GM23338 (cell line): ENCODE results near the gene UIMC1. TPM values are rescaled to one million over a fixed set of nuclear protein-coding genes. Genes with fewer than 3 reads are reported as not detected.

Experiments
- ATAC-seq: fragments of 200-7000 bp; cut with Tn5 transposase; 3 replicates; pipeline ENCODE4 v1.9.1; 2020
- DNase-seq: peaks from one replicate; pipeline ENCODE4 v3.0.0-alpha.2; 2015; ENCODE audit warnings: low spot score
- H2AFZ ChIP-seq: fragments of 200-600 bp; sonication (generic); 2 replicates; pipeline ENCODE4 v1.8.0; 2016; ENCODE audit warnings: antibody characterized with exemption, mild to moderate bottlenecking, moderate library complexity
- H3F3A ChIP-seq: fragments of 200-600 bp; sonication (generic); replicated peaks from 2 replicates; pipeline ENCODE4 v1.8.0; 2017; ENCODE audit warnings: antibody characterized with exemption, mixed run types, low read depth
- H3K27ac ChIP-seq: fragments of 200-600 bp; sonication (generic); 2 replicates; pipeline ENCODE4 v1.6.1; 2016; ENCODE audit warnings: low read depth
- H3K27me3 ChIP-seq: fragments of 200-600 bp; sonication (generic); 2 replicates; pipeline ENCODE4 v1.8.0; 2016; ENCODE audit warnings: mild to moderate bottlenecking, mixed run types, moderate library complexity; ENCODE audit not compliant: insufficient read depth
- H3K36me3 ChIP-seq: fragments of 200-600 bp; sonication (generic); 2 replicates; pipeline ENCODE4 v1.8.0; 2016; ENCODE audit warnings: mild to moderate bottlenecking; ENCODE audit not compliant: insufficient read depth
- H3K4me1 ChIP-seq: fragments of 200-600 bp; sonication (generic); 2 replicates; pipeline ENCODE4 v1.8.0; 2016; ENCODE audit warnings: mild to moderate bottlenecking, moderate library complexity; ENCODE audit not compliant: insufficient read depth
- H3K4me2 ChIP-seq: fragments of 200-600 bp; sonication (generic); 2 replicates; pipeline ENCODE4 v1.7.1; 2017; ENCODE audit warnings: mixed run types
- H3K4me3 ChIP-seq: fragments of 200-600 bp; sonication (generic); 2 replicates; pipeline ENCODE4 v1.6.1; 2016; ENCODE audit warnings: mixed run types
- H3K79me2 ChIP-seq: fragments of 200-600 bp; sonication (generic); replicated peaks from 2 replicates; pipeline ENCODE4 v1.8.0; 2017; ENCODE audit warnings: mild to moderate bottlenecking; ENCODE audit not compliant: insufficient read depth
- H3K9me2 ChIP-seq: fragments of 200-600 bp; sonication (generic); 2 replicates; pipeline ENCODE4 v1.8.0; 2017; ENCODE audit not compliant: insufficient read depth
- H4K20me1 ChIP-seq: fragments of 200-600 bp; sonication (generic); replicated peaks from 2 replicates; pipeline ENCODE4 v1.8.0; 2017; ENCODE audit warnings: mild to moderate bottlenecking; ENCODE audit not compliant: insufficient read depth
- H3K27ac Mint-ChIP-seq: 2 replicates; pipeline ENCODE4 v1.8.0; 2020; ENCODE audit warnings: inconsistent platforms, mild to moderate bottlenecking, moderate library complexity, mixed read lengths
- H3K27me3 Mint-ChIP-seq: 3 replicates; pipeline ENCODE4 v1.8.0; 2022; ENCODE audit warnings: low read depth, mild to moderate bottlenecking, moderate library complexity, mixed read lengths, inconsistent platforms; ENCODE audit not compliant: insufficient read depth, poor library complexity
- H3K36me3 Mint-ChIP-seq: 3 replicates; pipeline ENCODE4 v1.8.0; 2021; ENCODE audit warnings: low read depth, mild to moderate bottlenecking, inconsistent platforms, moderate library complexity, mixed read lengths
- H3K4me1 Mint-ChIP-seq: 3 replicates; pipeline ENCODE4 v1.8.0; 2020; ENCODE audit warnings: mild to moderate bottlenecking, inconsistent platforms, mixed read lengths
- H3K4me3 Mint-ChIP-seq: 3 replicates; pipeline ENCODE4 v1.8.0; 2021; ENCODE audit warnings: moderate library complexity, mild to moderate bottlenecking, inconsistent platforms, mixed read lengths
- H3K9me3 Mint-ChIP-seq: 3 replicates; pipeline ENCODE4 v1.8.0; 2020; ENCODE audit warnings: moderate library complexity, mild to moderate bottlenecking, inconsistent platforms, mixed read lengths
- CREB1 ChIP-seq: fragments of 250-450 bp; sonication (Bioruptor Pico); IDR thresholded peaks from 2 replicates; pipeline ENCODE4 v1.5.0; 2020; ENCODE audit warnings: low read depth, mild to moderate bottlenecking, moderate library complexity
- EZH2phosphoT487 ChIP-seq: fragments of 200-600 bp; sonication (generic); IDR thresholded peaks from one replicate; pipeline ENCODE4 v1.8.1; 2018; ENCODE audit warnings: antibody characterized with exemption; ENCODE audit not compliant: unreplicated experiment
- NANOG ChIP-seq: IDR thresholded peaks from 2 replicates; pipeline ENCODE4 v1.6.1; 2016; ENCODE audit warnings: antibody characterized with exemption, borderline replicate concordance
- STAT1 ChIP-seq: IDR thresholded peaks from one replicate; pipeline ENCODE4 v1.6.1; 2016; ENCODE audit warnings: antibody characterized with exemption; ENCODE audit not compliant: unreplicated experiment
- ZNF114 ChIP-seq: fragments of 250-450 bp; sonication (Bioruptor Pico); IDR thresholded peaks from 2 replicates; pipeline ENCODE4 v1.5.0; 2020; ENCODE audit warnings: mild to moderate bottlenecking, moderate library complexity
- ZNF331 ChIP-seq: fragments of 250-450 bp; sonication (Bioruptor Pico); IDR thresholded peaks from 2 replicates; pipeline ENCODE4 v1.5.0; 2020; ENCODE audit warnings: low read depth, mild to moderate bottlenecking, moderate library complexity
- ZNF462 ChIP-seq: fragments of 250-450 bp; sonication (Bioruptor Pico); IDR thresholded peaks from 2 replicates; pipeline ENCODE4 v1.5.0; 2020; ENCODE audit warnings: mild to moderate bottlenecking, moderate library complexity
- polyA plus RNA-seq: library from polyadenylated mRNA; unstranded; fragments of >200 nt; fragmentation: Nextera tagmentation; extraction: Ambion mirVana; gene quantifications from 2 replicates; pipeline ENCODE4 v1.2.1, GENCODE V29; 2016
- total RNA-seq: library from RNA; depleted of rRNA; stranded (reverse); fragments of >200 nt; shearing (Covaris generic); gene quantifications from 2 replicates; pipeline ENCODE4 v1.2.3, GENCODE V29; 2014
- TF ChIP-seq, protein P1 (sequence below), 2 experiments: fragments of 200-600 bp in 1 of 2; sonication (generic) in 1 of 2; conservative IDR thresholded peaks; 2 replicates each; pipeline versions ENCODE4 v1.5.1 to v1.6.1; 2016 to 2017; ENCODE audit warnings: antibody characterized with exemption in 2 of 2, low read depth in 2 of 2, mild to moderate bottlenecking in 2 of 2, moderate library complexity in 1 of 2

UIMC1 gene
- total and polyA plus RNA-seq, 2 experiments from 2014 or later: 36.4 to 40.1 TPM

DNA sequence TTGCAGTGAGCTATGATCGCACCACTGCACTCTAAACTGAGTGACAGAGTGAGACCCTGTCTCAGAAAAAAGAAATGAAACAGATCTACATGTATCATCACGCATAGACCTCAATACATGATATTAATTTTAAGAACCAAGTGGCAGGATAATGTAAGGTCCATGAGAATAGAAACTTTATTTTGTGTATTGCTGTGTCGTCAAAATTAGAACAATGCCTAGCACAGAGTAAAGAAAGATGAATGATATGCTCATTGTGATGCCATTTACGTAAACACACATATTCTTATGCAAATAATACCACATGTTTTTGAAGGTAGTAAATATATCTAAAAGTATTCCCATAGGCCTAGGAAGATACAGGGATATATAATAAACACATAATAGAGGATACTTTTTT lies 3.6 kb upstream of the UIMC1 start:
- ATAC-seq (no peak), DNase-seq (no peak)
- peaks cover 6% of the 10 kb centered on the region for H3K27me3 Mint-ChIP-seq
- Histone ChIP-seq H3K36me3 (no peaks in the 10 kb centered on the region), H3K4me3 (no peak overlapping the region), H3K79me2 (peaks cover 8% of the 10 kb centered on the region), H3K4me1 (no peaks in the 10 kb centered on the region), H3F3A (peaks cover 3% of the 10 kb centered on the region; the same call in 1 of the 2 replicates), H2AFZ (no peak overlapping the region), H3K27ac (no peak overlapping the region), H3K9me2 (no peaks in the 10 kb centered on the region), H4K20me1 (peaks cover 3% of the 10 kb centered on the region; the same call in 1 of the 2 replicates), H3K27me3 (no peaks in the 10 kb centered on the region), H3K4me2 (no peak overlapping the region)
- no peak overlapping the region for H3K27ac Mint-ChIP-seq
- peaks cover 9% of the 10 kb centered on the region for H3K4me1 Mint-ChIP-seq
- no peaks in the 10 kb centered on the region for H3K9me3 Mint-ChIP-seq
- no peak overlapping the region for H3K4me3 Mint-ChIP-seq
- TF ChIP-seq ZNF114 (CRISPR knock-in tag) (no peak), STAT1 (no peak), EZH2phosphoT487 (no peak), ZNF331 (no peak), CREB1 (no peak), NANOG (no peak), ZNF462 (CRISPR knock-in tag) (no peak)
- TF ChIP-seq, protein P1, sequence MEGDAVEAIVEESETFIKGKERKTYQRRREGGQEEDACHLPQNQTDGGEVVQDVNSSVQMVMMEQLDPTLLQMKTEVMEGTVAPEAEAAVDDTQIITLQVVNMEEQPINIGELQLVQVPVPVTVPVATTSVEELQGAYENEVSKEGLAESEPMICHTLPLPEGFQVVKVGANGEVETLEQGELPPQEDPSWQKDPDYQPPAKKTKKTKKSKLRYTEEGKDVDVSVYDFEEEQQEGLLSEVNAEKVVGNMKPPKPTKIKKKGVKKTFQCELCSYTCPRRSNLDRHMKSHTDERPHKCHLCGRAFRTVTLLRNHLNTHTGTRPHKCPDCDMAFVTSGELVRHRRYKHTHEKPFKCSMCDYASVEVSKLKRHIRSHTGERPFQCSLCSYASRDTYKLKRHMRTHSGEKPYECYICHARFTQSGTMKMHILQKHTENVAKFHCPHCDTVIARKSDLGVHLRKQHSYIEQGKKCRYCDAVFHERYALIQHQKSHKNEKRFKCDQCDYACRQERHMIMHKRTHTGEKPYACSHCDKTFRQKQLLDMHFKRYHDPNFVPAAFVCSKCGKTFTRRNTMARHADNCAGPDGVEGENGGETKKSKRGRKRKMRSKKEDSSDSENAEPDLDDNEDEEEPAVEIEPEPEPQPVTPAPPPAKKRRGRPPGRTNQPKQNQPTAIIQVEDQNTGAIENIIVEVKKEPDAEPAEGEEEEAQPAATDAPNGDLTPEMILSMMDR (conservative IDR thresholded peaks at IDR 0.05; ENCODE audit: low read depth in 2 of 2): no peak
- H3K36me3 Mint-ChIP-seq: no peaks in the 10 kb centered on the region
